ENCODE data around the gene PCCA.

Gene PCCA

DNA sequence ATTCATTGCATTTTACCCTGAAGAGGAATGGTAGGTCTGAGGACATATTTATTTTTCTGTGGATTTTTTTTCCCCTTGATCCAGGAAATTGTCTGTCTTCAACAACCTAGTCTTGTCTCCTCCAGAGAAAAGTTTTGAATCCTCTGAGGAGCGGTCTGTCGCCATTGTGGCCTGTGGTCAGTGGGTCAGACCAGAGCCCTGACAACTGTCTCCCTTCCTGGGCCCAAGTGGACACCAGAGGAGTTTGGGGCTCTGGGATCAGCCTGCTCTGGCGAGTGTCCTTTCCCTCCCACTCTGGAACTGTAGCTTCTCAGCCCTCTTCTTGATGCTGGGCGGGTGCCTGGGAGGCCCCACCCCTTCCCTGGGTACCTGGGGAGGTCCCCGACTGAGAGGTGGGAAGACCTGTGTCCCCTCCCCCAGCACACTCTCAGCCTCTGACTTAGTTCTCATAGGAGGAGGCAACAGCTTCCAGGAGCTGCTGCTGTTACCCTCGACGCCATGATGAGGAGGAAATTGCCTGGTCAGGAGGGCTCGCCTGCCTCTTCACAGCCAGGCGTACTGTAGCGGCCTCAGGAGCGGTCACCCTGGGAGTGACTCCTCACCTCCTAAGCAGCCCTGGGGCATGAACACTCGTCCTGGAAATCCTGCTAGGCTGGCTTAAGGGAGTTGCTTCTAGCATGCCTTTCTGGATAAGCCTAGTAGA is 389.4 kb downstream of the PCCA start:
- no peak for DNase-seq

DNA sequence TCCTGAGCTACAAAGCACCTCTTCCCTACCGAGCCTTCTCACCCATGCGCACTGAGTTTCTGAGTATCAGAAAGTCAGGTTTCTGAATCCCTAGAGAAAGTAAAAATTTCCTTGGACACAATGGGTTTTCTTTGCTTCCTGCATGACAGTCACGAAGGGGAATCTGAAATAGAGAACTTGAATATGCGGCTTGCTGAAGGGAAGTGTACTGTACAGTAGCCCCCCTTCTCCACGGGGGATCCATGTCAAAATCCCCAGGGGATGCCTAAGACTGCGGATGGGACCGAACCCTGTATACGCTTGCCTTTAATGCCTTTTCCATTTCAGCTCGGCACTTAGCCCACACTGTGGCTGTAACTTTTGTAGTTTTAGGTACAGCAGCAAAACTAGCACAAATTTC is 391.8 kb downstream of the PCCA start:
- no peak for DNase-seq

DNA sequence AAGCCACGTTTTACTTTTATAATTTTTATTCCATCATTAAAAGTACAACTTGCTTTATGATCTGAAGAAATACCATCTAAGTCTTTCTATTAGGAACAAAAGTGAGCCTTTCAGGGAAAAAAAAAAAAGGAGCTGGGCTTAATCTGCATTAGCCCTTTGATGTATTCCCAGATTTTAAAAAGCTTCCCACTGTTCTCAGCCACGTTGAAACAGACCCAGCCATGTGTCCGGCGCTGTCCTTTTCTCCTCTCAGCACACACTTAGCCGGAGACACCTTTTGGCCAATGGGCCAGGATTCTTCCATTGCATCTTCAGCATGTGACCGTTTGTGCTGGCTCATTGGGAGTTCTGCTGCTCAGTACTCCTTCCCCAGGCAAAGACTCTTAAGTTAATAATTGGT is 394.2 kb downstream of the PCCA start:
- no peak for DNase-seq

GRCh38 chr13:100483841-100484381 is 395.0 kb downstream of the PCCA start:
- peak; percentile 87 for DNase-seq

GRCh38 chr13:100484702-100485101 is 395.8 kb downstream of the PCCA start:
- no peak for DNase-seq

- DNase-seq, result no peak
Observed at GRCh38 chr13:100485265-100485664, 396.4 kb downstream of the PCCA start.

DNA sequence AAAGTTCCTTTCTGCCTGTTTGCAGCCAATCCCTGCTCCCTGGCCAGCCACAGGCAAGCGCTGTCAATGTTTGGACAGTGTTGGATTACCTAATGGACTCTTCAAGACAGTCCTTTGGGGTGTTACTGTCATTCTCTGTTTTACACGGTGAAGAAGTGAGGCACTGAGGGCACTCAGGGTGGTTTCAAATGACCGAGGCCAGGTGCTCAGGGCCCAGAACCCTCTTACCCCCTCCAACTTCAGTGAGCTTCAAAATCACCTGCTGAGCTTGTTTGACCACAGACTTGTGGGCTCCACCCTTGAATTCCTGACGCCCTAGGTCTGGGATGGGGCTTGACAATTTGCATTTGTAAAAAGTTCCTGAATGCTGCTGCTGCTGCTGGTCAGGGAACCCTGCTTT is 401.8 kb downstream of the PCCA start:
- peak; percentile 99 for DNase-seq

- DNase-seq, result no peak
Observed at GRCh38 chr13:100491164-100491842, 402.4 kb downstream of the PCCA start.

DNA sequence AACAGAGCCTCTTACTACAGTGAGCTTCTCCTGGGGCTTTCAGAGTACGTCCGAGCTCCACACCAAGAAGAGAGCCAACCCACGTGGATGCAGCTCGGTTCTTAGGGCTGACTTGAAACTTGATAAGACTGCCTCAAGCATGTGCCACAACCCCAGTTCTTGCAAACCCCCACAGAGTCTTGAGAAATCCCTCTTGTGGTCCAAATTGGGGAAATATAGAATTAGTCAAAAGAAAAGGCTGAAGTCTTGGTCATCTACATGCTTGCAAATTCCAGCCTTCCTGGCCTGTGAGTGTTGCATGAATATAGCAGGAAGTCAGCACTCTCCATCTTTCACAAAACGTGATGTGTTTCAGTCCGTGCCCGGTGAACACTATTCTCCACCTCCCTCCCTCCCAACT is 404.5 kb downstream of the PCCA start:
- no peak for DNase-seq

DNA sequence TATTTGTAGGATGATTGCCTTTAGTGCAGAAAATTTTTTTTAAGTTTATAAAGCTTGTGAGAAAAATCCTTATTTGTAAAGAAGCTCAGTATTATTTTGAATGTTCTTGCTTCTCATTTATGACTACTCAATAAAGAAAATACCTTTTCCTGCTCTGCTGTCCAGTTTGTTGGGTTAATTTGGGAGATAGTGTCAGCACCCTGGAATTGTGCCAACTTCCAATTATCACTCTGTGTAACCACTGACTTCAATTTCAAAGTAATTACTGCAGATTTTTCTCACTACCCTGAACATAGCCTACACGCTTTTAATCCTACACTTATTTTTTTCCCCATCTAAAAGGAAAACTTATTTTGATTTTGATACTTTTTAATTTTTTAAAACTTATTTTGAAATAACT is 406.6 kb downstream of the PCCA start:
- DNase-seq, result no peak

GRCh38 chr13:100497389-100497788 is 408.5 kb downstream of the PCCA start:
- no peak for DNase-seq

GRCh38 chr13:100502446-100502845 is 413.6 kb downstream of the PCCA start:
- no peak for DNase-seq

GRCh38 chr13:100503622-100504021 is 414.7 kb downstream of the PCCA start:
- no peak for DNase-seq

DNA sequence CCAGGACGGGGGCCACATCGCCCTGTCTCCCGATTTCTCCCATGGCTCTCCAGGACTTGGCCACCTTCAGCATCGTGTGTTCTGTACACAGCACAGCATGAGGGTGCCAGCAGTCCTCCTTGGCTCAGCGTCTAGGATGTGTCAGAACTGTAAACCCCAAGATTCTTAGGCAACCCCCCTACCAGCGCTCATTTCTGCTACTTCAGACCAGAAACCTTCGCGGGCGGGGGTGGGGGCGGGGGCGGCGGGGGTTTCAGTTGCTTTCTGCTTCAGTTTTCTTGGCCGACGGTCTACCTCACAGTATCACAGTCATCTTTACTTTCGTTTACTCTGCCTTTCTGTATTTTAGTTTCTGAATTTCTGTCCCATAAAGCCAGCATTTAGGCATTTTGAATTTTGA is 417.3 kb downstream of the PCCA start:
- DNase-seq, result no peak

GRCh38 chr13:100506600-100507422 is 417.9 kb downstream of the PCCA start:
- DNase-seq, result peak; percentile 92

DNA sequence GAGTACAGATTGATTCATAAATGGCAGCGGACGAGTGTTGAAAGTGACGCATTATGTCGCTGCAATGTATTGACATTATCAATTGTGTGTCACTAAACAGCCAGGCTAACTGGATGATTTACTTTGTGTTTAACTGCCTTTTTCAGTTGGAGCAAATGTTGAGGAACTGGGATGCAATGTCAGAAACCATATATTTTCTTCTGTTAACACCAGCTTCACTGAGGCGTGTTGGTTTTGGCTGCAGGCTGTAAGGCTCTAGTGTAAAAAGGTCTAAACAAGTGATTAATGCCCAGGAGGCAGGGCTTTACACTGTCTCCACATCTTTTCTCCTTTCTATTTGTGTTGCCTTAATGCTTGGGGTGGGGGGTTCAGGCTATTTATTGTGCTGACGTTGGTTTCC is 419.6 kb downstream of the PCCA start:
- DNase-seq, result peak; percentile 90

DNA sequence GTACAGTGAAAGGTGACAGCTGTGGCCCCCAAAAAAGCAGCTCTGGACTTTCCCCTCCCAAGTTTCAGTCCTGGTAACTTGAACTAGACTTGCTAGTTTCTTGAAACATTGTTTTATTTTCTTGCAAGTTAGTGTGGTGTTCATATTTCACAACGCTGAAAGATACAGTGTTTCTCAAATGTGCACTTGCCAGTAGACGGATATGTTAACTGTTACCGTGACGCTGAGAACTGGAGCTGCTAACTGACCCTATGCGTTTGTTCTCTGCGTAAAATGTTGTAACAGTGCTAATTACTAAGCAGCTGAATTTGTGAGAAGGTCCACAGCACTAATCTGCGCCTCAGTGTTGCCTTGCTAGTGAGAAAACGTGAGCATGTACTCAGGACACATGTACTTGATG is 420.1 kb downstream of the PCCA start:
- DNase-seq, result peak; percentile 90

DNA sequence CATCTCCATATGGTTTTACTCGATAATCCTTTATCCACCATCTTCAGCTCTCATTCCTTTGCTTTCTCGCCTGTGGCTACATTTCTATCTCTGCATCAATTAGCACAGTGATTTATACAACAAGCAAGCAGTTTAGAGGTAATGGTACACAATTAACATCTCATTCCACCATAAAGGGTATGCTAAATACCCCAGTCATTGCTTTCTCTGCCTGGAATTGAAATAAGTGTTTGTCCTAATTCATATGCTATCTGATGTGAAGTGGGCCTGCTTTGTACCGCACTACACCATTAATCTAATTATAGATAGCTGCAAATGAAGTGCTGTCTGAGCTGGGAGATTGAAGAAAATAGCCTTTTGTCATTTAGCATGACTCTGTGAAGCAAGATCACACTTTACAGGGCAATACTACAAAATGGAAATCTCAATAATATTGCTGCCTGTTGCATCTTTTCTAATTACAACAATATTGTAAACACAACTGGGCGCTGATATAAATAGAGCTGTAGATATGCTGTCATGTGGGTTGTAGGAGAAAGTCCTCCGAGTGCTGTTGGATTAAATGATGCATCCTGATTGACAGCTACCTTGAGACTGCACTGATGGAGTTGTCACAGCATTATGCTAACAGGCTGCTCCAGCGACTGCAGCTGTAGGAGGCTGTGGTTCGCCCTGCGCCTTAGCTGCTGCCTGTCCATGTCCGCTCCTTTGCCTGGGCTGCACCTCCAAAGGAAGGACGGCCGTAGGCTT is 421.5 kb downstream of the PCCA start:
- no peak for DNase-seq

- no peak for DNase-seq
Observed at GRCh38 chr13:100511466-100511865, 422.6 kb downstream of the PCCA start.

DNA sequence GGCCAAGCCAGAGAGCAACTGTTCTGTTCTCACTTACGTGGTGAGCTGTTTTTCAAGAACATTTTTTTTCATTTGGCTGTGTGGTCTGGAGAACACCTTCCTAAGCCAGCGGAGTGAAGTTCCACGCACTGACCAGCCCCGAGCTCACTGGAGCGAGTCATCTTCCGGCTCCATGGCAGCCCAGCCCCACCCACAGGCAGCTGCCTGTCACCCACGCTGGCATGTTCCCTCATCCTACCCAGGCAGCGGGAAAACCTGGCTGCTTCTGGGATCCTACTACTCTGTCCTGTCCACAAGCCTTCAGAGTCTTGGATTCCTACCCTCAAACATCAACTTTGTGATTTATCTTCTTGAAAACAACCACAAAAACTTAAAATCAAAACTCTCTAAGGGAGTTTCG is 423.5 kb downstream of the PCCA start:
- DNase-seq, result no peak

DNA sequence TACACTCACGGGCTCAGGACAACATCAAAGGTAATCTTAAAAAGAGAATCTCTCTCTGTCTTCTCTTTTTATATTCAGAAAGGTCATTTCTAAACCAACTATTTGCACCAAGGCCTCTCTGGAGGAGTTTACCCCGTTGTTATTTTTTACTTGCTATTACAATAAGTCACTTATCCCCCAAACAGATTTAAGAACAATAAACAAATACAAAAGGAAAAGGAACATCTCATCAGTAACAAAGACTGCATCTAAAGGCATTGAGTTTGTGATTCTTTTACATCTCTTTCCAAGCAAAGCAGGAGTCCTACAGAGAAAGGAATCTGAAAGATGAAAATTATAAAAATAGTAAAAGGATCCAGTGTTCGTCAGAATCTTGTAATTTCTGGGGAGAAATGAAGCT is 424.3 kb downstream of the PCCA start:
- DNase-seq, result no peak

GRCh38 chr13:100513987-100514670 is 425.2 kb downstream of the PCCA start:
- peak; percentile 99 for DNase-seq

Measured in DMS79 treated with DMSO at 0.1 percent for 48 hours (cell line).